ENCODE data around the gene CIPC.

CIPC gene, protein sequence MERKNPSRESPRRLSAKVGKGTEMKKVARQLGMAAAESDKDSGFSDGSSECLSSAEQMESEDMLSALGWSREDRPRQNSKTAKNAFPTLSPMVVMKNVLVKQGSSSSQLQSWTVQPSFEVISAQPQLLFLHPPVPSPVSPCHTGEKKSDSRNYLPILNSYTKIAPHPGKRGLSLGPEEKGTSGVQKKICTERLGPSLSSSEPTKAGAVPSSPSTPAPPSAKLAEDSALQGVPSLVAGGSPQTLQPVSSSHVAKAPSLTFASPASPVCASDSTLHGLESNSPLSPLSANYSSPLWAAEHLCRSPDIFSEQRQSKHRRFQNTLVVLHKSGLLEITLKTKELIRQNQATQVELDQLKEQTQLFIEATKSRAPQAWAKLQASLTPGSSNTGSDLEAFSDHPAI

DNA sequence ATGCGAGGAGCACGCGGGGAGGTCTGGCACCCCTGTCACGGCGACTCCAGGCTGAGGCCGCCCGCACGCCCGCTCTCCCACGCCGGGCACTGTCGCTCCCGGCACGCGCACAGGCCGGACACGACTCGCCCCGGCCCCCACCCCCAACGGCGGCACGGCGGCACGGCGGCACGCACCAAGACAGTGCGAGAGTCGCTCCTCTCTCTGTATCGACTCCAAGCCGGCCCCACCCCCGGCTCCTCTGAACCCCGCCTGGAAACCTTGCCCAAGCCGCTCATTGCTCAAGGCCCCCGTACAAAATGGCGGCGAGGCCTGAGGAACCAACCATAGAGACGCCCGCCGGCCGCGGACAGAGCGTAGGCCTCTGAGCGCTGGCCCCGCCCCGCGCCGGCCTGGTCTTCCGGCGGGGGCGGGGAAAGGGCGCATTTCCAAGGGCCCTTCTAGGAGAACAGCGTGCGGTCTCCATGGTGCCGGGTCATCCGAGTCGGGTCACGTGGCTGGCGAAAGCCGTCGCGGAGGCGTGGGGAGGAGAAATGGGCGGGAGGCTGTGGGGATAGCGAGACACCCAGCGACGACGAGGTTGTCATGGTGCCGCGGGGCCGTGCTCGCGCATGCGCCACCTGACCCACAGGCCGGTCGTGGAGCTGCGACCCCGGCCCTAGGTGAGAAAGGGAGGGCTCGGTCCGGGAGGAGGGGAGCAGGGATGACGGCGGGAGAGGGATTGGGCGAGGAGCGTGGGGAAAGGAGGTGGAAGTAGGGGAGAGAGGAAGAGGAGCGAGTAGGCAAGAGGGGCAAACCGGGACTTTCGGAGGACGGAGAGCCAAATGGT lies at the start of gene CIPC:
TSS of gene CIPC (plus strand) at position 559 of the 829 bp plus-strand sequence. CDS start 7,451 bp downstream, outside the sequence.
- DNase-seq = peak; percentile 100

DNA sequence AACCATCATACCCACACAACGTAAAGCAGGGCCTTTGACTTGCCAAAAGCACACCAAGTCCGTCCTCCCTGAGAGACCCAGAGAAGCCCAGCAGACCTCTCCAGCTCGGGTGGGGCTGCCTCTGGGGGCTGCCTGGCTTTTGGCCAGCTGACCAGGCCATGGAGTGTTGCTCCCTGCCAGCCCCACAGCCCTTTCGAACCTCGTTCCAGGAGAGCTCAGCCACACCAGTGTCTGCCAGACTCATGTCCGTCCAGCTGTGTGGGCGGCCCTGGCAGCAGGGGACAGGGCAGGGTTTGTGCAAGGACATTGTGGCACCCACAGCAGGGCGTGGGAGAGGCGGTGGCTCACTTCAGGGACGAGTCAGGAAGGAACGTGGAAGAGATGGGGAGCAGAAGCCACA lies 46.9 kb upstream of the CIPC start:
- DNase-seq = peak; percentile 31

DNA sequence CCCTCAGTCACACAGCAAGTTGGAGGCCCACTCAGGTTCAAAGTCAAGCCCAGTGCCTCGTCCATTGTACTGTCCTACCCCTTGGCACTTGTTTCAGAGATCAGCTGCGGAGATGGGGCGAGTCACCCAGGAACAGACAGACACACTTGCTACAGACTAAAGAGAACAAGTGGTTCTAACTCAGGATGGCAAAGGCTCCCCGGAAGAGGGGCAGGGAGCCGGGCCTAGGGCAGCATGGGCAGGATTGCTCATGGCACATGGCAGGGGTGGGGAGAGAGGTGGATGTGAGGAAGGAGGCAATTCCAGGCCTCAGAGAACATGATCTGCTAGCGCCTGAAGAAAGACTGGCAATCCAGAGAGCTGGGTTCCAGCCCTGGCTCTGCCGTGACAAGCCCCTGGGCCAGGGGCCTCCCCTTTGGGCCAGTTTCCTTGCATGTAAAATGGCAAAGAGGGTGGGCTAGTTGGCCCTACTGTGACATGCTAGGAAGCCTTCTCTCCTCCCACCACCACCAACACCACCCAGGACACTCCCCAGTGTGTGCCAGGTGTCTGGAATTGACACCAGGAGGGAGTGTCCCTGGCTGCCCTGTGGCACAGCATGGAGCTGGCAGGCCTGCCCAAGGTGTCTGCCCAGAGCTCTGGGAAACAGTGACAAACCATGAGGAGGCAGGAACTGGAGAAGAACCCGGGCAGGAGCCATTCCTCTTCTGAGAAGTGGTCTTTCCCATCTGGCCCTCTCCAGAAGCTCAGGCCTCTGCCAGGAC lies 45.6 kb upstream of the CIPC start:
- DNase-seq = peak; percentile 80

DNA sequence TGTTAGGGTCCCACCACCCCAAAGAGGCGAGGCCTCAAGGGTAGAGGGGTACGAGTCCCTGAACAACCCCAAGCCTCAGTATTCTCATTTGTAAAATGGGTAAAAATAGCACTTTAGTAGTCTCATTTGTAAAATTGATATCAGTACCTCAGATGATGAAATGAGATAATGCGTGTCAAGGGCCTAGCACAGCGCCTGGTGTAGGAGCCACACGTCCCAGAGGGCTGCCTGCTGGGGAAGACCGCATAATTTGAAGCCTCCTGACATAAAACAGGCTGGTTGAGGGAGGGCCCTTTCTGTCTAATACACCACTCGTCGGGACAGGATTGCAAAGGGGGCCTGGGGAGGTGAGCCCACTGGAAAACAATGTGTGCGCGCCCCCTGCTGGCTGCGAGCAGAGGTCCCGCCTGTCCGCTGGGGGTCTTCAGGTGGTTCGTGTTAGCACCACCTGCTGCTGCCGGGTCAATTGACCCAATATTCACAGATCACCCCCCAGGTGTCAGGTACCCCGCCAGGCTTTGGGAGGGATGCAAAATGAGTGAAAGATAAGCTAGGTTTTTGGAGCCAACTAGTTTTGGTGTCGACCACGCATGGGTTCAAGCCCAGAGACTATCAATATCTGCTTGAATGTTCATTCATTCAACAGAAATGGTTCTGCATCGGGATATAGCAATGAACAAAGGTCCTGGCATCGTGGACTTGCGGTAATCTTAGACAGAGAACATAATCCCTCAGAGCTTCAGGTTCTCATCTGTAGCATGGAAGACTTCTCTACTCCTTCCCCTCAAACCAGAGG lies 44.8 kb upstream of the CIPC start:
- peak; percentile 72 for DNase-seq

DNA sequence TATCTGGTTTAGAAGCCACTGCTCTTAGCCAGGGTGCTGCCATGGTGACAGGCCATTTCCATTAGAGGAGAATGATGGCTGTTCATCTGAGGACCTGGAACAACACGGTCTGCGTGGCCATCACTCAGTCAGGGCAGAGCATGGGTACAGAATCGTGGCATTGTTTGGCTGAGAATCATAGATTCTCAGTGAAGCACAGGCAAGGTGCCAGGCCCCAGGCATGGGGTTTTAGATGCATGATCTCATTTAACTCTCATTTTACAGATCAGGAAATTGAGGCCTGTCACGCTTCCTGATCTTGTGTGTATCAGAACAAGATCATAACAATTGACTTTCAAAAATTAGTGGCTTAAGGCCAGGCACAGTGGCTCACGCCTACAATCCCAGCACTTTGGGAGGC lies 42.8 kb upstream of the CIPC start:
- no peak for DNase-seq

DNA sequence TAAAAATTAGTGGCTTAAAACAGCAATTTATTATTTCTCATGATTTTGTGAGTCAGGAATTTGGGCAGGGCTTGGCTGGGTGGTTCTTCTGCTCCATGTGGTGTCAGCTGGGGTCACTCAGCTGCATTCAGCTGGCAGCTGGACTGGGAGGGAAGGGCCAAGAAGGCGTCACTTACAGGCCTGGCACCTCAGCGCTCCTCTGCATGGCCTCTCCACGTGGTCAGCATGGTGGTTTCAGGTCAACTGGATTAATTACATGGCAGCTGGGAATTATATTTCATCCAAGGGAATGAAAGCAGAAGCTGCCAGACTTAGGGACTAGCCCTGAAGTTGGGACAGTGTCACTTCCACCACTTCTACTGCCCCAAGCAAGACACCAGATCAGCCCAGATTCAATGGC lies 42.1 kb upstream of the CIPC start:
- no peak for DNase-seq

DNA sequence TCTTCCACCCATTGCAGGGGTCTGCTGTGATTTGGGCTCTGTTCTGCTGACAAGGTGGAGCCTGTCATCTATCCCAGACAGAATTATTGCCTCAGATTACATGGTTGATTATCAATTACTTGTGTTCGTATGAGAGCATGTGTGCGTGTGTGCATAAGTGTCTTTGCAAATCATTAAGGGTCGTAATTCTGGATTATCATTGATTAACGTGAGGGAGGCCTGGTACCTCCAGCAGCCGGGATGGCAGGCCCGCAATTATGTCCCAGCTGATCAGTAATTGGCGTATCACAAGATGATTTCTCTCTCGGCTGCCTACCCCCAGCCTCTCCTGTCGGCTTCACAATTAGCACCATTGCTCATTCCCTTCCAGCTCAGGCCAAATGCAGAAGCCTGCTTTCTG lies 39.9 kb upstream of the CIPC start:
- DNase-seq = peak; percentile 58

DNA sequence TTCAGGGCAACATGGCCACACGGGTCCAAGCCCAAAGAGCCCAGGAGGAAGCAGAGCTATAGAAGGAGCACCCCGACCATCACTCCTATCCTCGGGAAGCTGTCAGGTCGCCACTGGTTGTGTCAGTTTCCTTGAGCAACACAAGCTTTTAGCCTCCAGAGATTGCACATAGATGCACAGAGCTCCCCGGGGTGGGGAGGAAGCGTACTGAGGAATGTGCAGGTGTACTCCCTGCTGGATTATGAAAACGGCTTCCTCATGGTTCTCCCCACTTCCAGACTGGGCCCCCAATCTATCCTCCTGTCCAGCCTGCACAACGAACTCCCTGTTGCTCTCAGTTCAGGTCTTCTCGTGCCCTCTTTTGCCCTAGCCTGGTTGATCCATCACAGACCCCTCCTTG lies 39.3 kb upstream of the CIPC start:
- DNase-seq = no peak

DNA sequence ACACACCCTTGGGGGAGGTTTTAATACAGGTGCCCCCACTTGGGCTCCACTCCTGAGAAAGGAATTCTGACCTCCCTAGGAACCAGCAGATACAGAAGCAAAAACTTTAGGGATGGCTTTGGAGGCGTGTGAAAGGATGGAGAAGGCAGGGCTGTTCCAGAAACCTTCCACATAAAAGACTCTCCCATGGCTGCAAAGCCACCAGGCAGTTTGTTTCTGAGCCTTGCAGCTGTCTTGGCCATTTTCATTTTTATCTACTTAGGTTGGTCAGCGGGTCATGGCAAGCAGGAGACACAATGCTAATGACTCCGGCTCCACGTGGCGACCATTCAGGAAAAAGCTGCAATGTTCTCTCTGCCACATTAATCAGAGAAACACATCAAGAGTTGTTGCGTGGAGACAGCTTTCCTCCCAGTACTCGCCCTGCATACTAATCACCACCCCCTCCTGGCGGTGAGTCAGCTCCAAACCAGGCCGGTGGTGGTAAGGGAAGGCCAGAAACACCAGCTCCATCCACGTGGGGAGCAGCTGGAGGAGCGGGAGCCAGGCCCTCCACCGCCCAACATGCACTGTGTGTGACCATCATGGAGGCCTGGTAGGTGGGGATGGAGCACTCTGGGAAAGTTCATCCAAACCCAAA lies 38.7 kb upstream of the CIPC start:
- peak; percentile 87 for DNase-seq

DNA sequence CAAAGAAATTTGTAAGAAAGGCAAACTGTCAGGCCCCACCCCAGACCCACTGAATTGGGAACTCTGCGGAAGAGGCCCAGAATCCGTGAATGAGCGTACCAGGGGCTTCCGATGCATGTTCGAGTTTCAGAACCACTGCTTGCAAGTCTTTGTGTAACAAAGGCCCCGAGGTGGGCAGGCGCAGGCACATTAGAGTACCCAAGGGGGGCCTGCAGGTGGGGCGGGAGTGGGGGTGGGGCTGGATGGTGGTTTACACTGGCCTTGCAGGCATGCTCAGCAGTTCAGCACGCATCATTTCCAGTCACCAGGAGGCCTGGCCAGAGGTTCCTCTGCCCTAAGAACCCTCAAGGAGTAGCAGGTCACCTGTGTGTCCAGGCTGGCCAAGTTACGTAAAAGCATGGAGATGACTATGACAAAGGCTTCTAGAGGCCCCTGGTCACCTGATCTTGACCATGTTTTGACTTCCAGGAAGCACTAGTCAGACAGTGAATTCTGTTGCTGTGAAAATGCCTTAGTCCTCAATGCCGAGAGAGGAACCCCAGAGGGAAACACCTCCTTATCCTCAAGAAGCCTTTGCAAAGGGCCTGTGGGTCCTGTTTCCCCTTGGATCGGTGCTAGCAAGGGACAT lies 36.3 kb upstream of the CIPC start:
- peak; percentile 48 for DNase-seq

DNA sequence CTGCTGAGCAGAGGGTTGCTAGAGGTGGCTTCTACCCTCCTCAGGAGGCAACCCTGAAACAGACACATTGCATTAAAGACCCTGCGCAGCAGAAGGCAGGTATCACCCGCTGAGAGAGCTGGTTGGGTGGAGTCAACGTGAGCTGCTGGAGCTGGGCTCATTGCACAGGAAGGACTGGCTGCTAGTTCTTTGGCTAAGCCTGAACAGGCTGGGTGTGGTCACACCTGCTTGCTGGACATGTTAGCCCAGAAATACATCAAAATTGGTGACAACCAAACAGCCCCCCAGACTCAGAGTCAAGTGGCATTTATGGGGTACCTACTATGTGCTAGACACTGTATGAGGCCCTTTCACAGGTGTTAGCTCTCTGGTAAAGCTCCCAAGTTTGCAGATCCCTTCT lies 35.8 kb upstream of the CIPC start:
- peak; percentile 85 for DNase-seq

DNA sequence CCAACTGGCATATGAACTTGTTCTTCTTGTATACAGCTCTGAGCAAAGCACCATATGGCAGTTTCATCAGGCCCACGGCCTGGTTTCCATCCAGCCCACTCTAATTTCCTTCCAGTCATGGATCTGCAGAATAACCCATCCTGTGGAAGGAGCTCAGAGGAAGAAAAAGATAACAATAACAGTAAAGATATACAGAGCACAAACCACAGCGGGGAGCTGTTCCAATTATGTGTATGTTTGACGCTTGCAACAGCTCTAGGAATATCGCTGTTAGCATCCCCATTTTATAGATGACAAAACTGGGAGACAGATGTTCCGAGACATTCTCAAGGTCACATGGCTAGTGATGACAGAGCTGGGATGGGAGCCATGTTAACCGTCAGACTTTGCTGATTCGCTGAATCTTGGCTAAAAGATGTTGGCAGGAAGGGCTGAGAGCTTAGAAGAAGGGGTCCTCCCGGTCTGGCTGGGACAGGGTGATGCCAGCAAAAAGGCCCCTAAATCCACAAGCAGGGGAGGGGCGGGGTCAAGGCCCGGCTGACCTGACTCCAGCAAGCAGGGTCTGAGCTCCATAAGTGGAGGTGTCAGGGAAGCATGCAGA lies 34.4 kb upstream of the CIPC start:
- peak; percentile 54 for DNase-seq

DNA sequence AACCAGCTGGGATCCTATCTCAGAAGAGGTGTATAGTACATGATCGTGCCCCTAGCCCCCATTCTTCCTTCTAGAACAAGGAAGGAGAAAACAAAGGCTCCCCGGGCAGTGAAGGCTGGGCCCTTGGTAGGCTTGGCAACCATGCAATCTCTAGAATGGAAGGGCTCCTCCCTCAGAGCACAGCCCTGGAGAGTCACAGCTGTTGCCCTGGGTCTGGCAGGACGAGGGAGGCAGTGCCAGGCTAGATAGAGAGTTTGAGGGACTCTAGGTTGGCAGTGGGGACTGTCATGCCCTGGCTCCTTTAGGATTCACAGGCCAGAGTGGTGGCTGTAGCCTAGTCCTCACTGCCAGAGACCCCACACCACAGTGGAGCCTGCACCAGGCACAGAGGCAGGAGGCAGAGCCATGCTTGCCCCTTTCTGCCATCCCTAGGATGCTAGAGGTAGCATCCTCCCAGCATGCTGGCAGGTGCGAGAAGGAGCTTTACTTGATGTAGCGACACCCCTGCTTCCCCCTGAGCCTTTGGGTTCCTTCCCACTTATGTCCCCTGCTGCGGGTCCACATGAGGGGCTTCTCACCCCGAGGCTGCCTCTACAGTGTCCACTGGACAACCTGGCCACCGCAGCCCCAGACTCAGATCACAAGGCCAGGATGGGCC lies 33.4 kb upstream of the CIPC start:
- DNase-seq = peak; percentile 86

DNA sequence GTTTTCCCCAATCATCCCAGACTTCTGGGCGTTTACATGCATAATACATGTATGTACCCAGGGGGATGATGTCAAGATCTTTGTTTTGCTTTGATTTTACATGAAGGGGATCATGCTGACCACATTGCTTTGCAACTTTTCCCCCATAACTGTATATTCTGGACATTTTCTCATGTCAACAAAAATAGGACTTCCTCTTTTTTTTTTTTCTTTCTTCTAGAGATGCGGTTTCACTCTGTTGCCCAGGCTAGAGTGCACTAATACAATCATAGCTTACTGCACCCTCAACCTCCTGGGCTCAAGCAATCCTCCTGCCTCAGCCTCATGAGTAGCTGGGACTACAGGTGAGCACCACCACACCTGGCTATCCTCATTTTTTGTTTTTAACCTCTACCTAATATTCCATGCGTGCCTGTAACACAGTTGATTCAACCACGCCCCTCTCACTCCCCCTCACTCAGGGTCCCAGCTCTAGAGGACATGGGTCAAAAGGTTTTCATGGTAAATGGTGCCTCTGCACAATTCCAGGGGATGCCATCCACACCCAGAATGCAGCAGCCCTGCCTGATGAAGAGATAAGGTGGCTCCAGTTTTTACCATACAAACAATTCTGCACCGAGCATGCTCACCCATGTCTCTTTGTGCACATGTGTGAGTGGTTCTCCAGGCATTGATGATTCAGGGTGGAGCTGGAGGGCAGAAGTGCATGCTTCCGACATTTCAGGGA lies 32.0 kb upstream of the CIPC start:
- DNase-seq = no peak

DNA sequence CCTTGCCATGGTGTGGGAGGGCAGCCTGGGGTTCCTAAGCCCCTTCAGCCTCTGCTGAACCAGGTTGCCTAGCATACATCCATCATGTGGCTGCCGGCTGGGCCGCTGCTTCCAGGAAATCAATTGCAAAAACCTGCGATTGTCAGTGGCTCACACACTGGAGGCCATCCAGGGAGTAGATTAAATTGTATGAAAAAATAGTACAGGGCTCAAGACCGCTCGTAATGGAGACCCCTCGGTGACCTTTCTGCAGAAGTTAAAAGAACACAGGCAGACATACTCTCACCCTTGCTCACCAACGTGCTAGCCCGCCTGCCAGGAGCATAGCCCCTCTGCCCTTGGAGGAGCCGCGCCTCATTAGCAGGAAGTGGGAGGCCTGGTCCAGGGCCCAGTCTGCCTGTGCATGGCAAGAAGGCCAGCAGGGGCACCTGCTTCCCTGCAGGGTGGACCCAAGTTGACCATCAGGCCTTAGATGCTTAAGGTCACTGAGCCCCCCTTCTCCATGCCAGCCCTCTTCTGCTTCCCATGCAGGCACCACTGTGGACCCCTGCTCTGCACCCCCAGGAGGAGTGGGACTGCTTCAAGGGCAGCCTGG lies 31.4 kb upstream of the CIPC start:
- DNase-seq = peak; percentile 43

DNA sequence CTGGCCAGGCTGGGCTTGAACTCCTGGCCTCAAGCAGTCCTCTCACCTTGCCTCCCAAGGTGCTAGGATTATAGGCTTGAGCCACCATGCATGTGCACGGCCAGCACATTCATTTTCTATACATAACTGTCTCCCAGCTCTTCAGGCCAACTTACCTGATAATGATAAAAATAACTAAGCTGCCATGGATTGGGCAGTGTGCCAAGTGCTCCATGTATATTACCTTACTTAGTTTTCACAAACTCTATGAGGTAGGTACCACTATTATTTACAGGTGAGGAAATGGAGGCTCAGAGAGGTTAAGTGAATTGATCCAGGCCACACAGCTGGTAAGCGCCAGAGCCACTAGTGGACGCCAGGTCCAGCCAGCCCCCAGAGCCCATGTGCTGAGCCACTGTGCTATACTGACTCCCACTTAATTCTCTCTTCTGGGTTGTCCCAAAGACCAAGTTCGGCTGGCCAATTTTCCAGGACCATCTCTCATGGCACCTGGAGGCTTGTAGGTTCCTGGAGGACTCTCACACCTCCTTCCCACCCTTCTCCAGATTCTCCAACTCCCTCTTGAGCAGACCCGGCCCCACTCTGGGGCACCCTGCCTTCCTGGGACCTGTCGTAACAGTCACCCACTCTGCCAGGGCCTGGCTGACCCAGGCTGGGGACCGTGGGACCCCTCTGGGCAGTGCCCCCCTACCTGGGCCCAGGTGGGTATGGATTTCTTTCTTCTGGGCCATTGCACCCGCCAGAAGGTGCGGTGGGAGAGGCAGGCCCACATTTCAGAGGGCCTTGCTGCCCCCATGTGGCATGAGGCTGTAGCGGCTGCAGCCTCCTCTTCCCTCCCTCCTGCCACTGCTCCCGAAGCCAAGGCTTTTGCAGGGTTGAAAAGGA lies 30.2 kb upstream of the CIPC start:
- DNase-seq = peak; percentile 89

DNA sequence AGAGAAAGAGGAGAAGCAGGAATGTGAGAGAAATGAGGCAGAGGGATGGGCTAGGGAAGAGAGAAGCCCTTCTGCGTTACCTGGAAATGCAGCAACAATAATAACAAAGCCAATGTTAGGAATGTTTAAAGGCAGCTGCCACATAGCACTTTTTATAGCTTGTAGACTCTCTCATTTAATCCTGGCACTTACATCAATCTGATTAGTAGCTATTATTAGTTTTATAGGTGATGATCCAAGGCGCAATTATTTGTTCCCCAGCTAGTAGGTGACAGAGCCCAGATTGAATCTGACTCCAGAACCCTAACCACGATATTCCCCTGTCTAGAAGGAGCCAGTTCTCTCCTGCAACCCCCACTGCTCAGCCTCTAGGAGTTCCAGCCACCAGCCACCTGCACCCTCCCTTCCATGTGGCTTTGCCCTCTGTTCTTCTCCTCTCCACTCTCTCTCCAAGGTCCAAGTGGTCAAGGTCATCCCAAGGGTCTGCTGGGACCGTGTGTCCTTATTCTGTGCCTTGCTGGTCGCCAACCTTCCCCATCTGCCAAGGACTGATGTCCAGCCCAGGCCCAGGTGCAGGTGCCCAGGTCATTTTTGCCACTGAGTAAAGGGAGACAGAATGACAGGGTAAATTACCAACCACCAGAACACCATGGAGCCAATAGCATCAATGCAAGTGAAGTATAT lies 29.4 kb upstream of the CIPC start:
- no peak for DNase-seq

DNA sequence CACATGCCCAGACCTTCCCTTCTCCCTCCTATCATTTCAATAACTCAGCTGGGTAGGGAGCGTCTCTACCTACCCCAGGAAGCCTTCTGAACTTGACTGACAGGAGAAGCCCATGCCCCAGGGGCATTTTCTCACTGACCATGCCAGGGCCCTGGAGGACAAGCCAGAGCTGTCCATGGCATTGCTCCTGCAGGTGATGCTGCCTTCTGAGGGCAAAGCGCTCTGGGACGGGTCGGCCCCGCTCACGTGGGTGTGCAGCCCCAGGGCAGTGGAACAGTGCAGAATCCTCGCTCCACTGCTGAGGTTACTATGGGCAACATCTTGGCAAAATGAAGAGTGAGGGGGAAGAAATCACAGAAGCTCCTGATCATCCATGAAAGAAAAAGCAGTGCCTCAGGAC lies 28.5 kb upstream of the CIPC start:
- no peak for DNase-seq
